ENCODE measurements around the gene CACFD1. TPM values are rescaled to one million over a fixed set of nuclear protein-coding genes. Genes with fewer than 3 reads are reported as not detected.

CACFD1 gene
- total RNA-seq, 2 experiments from 2014 or later: 0.35 to 0.45 TPM

GRCh38 chr9:133477992-133478850, 18.4 kb downstream of the CACFD1 start:
- no peak overlapping the region for H3K27ac Mint-ChIP-seq
- CTCF ChIA-PET: interaction anchor here (0.6 to 1.4 kb wide), 4 partner anchors 9 to 235 kb away, joined by 3 to 6 read pairs (median 3); no protein-coding TSS in a partner anchor
- no peak for DNase-seq
- no peaks in the 10 kb centered on the region for H3K27me3 Mint-ChIP-seq (ENCODE audit: low read depth)
- H3K9me3 Mint-ChIP-seq: no peaks in the 10 kb centered on the region
- H3K36me3 Mint-ChIP-seq (ENCODE audit: low read depth): no peaks in the 10 kb centered on the region
- intact Hi-C loops (cut with micrococcal nuclease): no loop called here
- peaks cover 6% of the 10 kb centered on the region for H3K4me1 Mint-ChIP-seq (ENCODE audit: low read depth)
- H3K4me3 Mint-ChIP-seq: peak overlapping the region; percentile 57

GRCh38 chr9:133478851-133479711, 19.3 kb downstream of the CACFD1 start, which contains the start of gene SLC2A6:
TSS of gene SLC2A6 (minus strand) at chr9:133479099. CDS start at chr9:133479059, 40 bp downstream.
- DNase-seq: peak; percentile 75
- intact Hi-C loops (cut with micrococcal nuclease): loop anchor here (1.0 kb wide), 1 partner anchor 20 kb away; the partner anchor contains the start of gene CACFD1

GRCh38 chr9:133483611-133484010, 23.8 kb downstream of the CACFD1 start:
- no peak for DNase-seq
- Mint-ChIP-seq H3K9me3 (no peaks in the 10 kb centered on the region), H3K4me3 (no peak overlapping the region), H3K4me1 (ENCODE audit: low read depth) (peaks cover 9% of the 10 kb centered on the region), H3K27ac (no peak overlapping the region), H3K27me3 (ENCODE audit: low read depth) (no peaks in the 10 kb centered on the region), H3K36me3 (ENCODE audit: low read depth) (no peaks in the 10 kb centered on the region)
- intact Hi-C loops (cut with micrococcal nuclease): no loop called here
- CTCF ChIA-PET: no interaction called here

More at GRCh38 chr9:133478851-133479711, 19.3 kb downstream of the CACFD1 start, which contains the start of gene SLC2A6:
- no peaks in the 10 kb centered on the region for H3K27me3 Mint-ChIP-seq (ENCODE audit: low read depth)
- no peaks in the 10 kb centered on the region for H3K36me3 Mint-ChIP-seq (ENCODE audit: low read depth)
- peak within 1 kb of the TSS; percentile 65 for H3K4me3 Mint-ChIP-seq
- CTCF ChIA-PET: interaction anchor here (1.0 to 2.2 kb wide), 5 partner anchors 8 to 515 kb away, joined by 3 to 7 read pairs (median 3); no protein-coding TSS in a partner anchor
- H3K4me1 Mint-ChIP-seq (ENCODE audit: low read depth): peaks cover 6% of the 10 kb centered on the region
- no peak within 1 kb of the TSS for H3K27ac Mint-ChIP-seq
- H3K9me3 Mint-ChIP-seq: no peaks in the 10 kb centered on the region

GRCh38 chr9:133484671-133485437, 25.1 kb downstream of the CACFD1 start:
- no peaks in the 10 kb centered on the region for H3K9me3 Mint-ChIP-seq
- H3K36me3 Mint-ChIP-seq (ENCODE audit: low read depth): no peaks in the 10 kb centered on the region
- no peak overlapping the region for H3K4me3 Mint-ChIP-seq
- DNase-seq: no peak
- CTCF ChIA-PET: interaction anchor here (0.6 to 3.5 kb wide), 5 partner anchors 26 to 298 kb away, joined by 3 to 16 read pairs (median 4); partner anchors contain the start of gene CACFD1
- no peaks in the 10 kb centered on the region for H3K27me3 Mint-ChIP-seq (ENCODE audit: low read depth)
- intact Hi-C loops (cut with micrococcal nuclease): loop anchor here (5.0 kb wide), 2 partner anchors 128 to 148 kb away; partner anchors contain the start of genes SURF1, SURF2 and SURF6
- H3K27ac Mint-ChIP-seq: no peak overlapping the region
- H3K4me1 Mint-ChIP-seq (ENCODE audit: low read depth): peaks cover 4% of the 10 kb centered on the region

- Mint-ChIP-seq H3K36me3 (ENCODE audit: low read depth) (no peaks in the 10 kb centered on the region), H3K4me3 (no peak overlapping the region), H3K27ac (no peak overlapping the region), H3K27me3 (ENCODE audit: low read depth) (no peaks in the 10 kb centered on the region), H3K4me1 (ENCODE audit: low read depth) (peaks cover 3% of the 10 kb centered on the region), H3K9me3 (no peaks in the 10 kb centered on the region)
- CTCF ChIA-PET: interaction anchor here (0.8 to 3.5 kb wide), 5 partner anchors 8 to 299 kb away, joined by 3 to 16 read pairs (median 6); partner anchors contain the start of gene CACFD1
- no peak for DNase-seq
- intact Hi-C loops (cut with micrococcal nuclease): loop anchor here (1.0 to 5.0 kb wide), 6 partner anchors 79 to 463 kb away; partner anchors contain the start of genes SURF1, SURF2 and SURF6
Measured at GRCh38 chr9:133485531-133486260, 25.9 kb downstream of the CACFD1 start.

- H3K4me3 Mint-ChIP-seq: no peak overlapping the region
- intact Hi-C loops (cut with micrococcal nuclease): loop anchor here (2.0 to 5.0 kb wide), 3 partner anchors 130 to 249 kb away; partner anchors contain the start of genes SURF1, SURF2 and SURF6
- DNase-seq: no peak
- no peaks in the 10 kb centered on the region for H3K27me3 Mint-ChIP-seq (ENCODE audit: low read depth)
- peaks cover 3% of the 10 kb centered on the region for H3K4me1 Mint-ChIP-seq (ENCODE audit: low read depth)
- H3K36me3 Mint-ChIP-seq (ENCODE audit: low read depth): no peaks in the 10 kb centered on the region
- no peak overlapping the region for H3K27ac Mint-ChIP-seq
- CTCF ChIA-PET: interaction anchor here (0.6 to 3.5 kb wide), 7 partner anchors 8 to 536 kb away, joined by 3 to 16 read pairs (median 4); no protein-coding TSS in a partner anchor
- no peaks in the 10 kb centered on the region for H3K9me3 Mint-ChIP-seq
Measured at GRCh38 chr9:133487331-133487725, 27.6 kb downstream of the CACFD1 start.

- CTCF ChIA-PET: interaction anchor here (0.6 to 1.5 kb wide), 4 partner anchors 83 to 310 kb away, joined by 3 to 4 read pairs (median 3); no protein-coding TSS in a partner anchor
- no peak overlapping the region for H3K27ac Mint-ChIP-seq
- DNase-seq: no peak
Measured at GRCh38 chr9:133488686-133489252, 29.0 kb downstream of the CACFD1 start.

GRCh38 chr9:133489253-133490190, 29.7 kb downstream of the CACFD1 start:
- no peaks in the 10 kb centered on the region for H3K9me3 Mint-ChIP-seq
- peaks cover 3% of the 10 kb centered on the region for H3K4me1 Mint-ChIP-seq (ENCODE audit: low read depth)
- H3K27me3 Mint-ChIP-seq (ENCODE audit: low read depth): no peaks in the 10 kb centered on the region
- no peaks in the 10 kb centered on the region for H3K36me3 Mint-ChIP-seq (ENCODE audit: low read depth)
- no peak for DNase-seq
- CTCF ChIA-PET: interaction anchor here (0.6 to 1.5 kb wide), 2 partner anchors 251 to 273 kb away, joined by 3 read pairs; no protein-coding TSS in a partner anchor
- H3K4me3 Mint-ChIP-seq: no peak overlapping the region
- intact Hi-C loops (cut with micrococcal nuclease): loop anchor here (5.0 kb wide), 2 partner anchors 132 to 152 kb away; partner anchors contain the start of genes SURF1, SURF2 and SURF6
- H3K27ac Mint-ChIP-seq: no peak overlapping the region

More at GRCh38 chr9:133488686-133489252, 29.0 kb downstream of the CACFD1 start:
- no peaks in the 10 kb centered on the region for H3K9me3 Mint-ChIP-seq
- intact Hi-C loops (cut with micrococcal nuclease): loop anchor here (5.0 kb wide), 2 partner anchors 131 to 151 kb away; partner anchors contain the start of genes SURF1, SURF2 and SURF6
- no peak overlapping the region for H3K4me3 Mint-ChIP-seq
- no peaks in the 10 kb centered on the region for H3K36me3 Mint-ChIP-seq (ENCODE audit: low read depth)
- H3K27me3 Mint-ChIP-seq (ENCODE audit: low read depth): no peaks in the 10 kb centered on the region
- peaks cover 3% of the 10 kb centered on the region for H3K4me1 Mint-ChIP-seq (ENCODE audit: low read depth)

- Mint-ChIP-seq H3K36me3 (ENCODE audit: low read depth) (no peaks in the 10 kb centered on the region), H3K4me1 (ENCODE audit: low read depth) (peaks cover 3% of the 10 kb centered on the region), H3K4me3 (no peak overlapping the region), H3K9me3 (no peaks in the 10 kb centered on the region), H3K27me3 (ENCODE audit: low read depth) (no peaks in the 10 kb centered on the region), H3K27ac (no peak overlapping the region)
- intact Hi-C loops (cut with micrococcal nuclease): no loop called here
- DNase-seq: no peak
- CTCF ChIA-PET: interaction anchor here (0.6 kb wide), 1 partner anchor 629 kb away, joined by 3 read pairs; no protein-coding TSS in a partner anchor
Measured at GRCh38 chr9:133490201-133490681, 30.5 kb downstream of the CACFD1 start.

Data from activated naive CD4-positive, alpha-beta T cell treated with anti-CD3 and anti-CD28 coated beads for 36 hours (primary cell).